MCF 10A (cell line): ENCODE data around the gene COL5A3. TPM values are rescaled to one million over a fixed set of nuclear protein-coding genes. Genes with fewer than 3 reads are reported as not detected.

ENCODE experiments used
- microRNA-seq: library from miRNA; unstranded; fragments of <30 nt; microRNA quantifications from one replicate; pipeline ENCODE4 v1.2.0, GENCODE V29; 2022
- total RNA-seq: library from RNA; stranded (reverse); gene quantifications from 2 replicates; pipeline ENCODE4 v1.2.3, GENCODE V29; 2022

The COL5A3 gene
- total RNA-seq, 1 experiment from 2014 or later: 1.5 TPM

Small RNAs within 50 kb of the gene (microRNA-seq; reads per million reads assigned to microRNA genes)
- not detected for gene MIR5589

Other genes with a start within 250 kb of the COL5A3 start
- 3.2 and 3.3 TPM in 2 replicates for gene ZNF846, start 241.8 kb downstream of the COL5A3 start, total RNA-seq
- gene FBXL12, start 191.4 kb downstream of the COL5A3 start, total RNA-seq: 27.4 and 30.8 TPM in 2 replicates
- gene UBL5, start 182.6 kb downstream of the COL5A3 start, total RNA-seq: 302 and 374 TPM in 2 replicates
- gene PIN1, start 175.2 kb downstream of the COL5A3 start, total RNA-seq: 54.6 and 61.4 TPM in 2 replicates
- not detected in 2 replicates for gene OLFM2, start 74.0 kb downstream of the COL5A3 start, total RNA-seq
- not detected in 2 replicates for gene RDH8, start 3.0 kb upstream of the COL5A3 start, total RNA-seq
- 11.9 and 17.6 TPM in 2 replicates for gene SHFL, start 75.8 kb upstream of the COL5A3 start, total RNA-seq
- gene ANGPTL6, start 92.2 kb upstream of the COL5A3 start, total RNA-seq: 0.44 TPM in 1 of 2 replicates, not detected in the other
- 95.0 and 123 TPM in 2 replicates for gene PPAN, start 95.9 kb upstream of the COL5A3 start, total RNA-seq
- gene P2RY11, start 101.2 kb upstream of the COL5A3 start, total RNA-seq: 36.1 and 43.1 TPM in 2 replicates
- 224 and 249 TPM in 2 replicates for gene EIF3G, start 109.4 kb upstream of the COL5A3 start, total RNA-seq
- gene DNMT1, start 184.4 kb upstream of the COL5A3 start, total RNA-seq: 47.7 and 76.4 TPM in 2 replicates
- gene S1PR2, start 220.8 kb upstream of the COL5A3 start, total RNA-seq: 0.64 and 0.89 TPM in 2 replicates
- gene MRPL4, start 241.7 kb upstream of the COL5A3 start, total RNA-seq: 99.1 and 120 TPM in 2 replicates